Astrocyte (in vitro differentiated cells and primary cell): ENCODE data around the gene TRIP10. TPM values are rescaled to one million over a fixed set of nuclear protein-coding genes. Genes with fewer than 3 reads are reported as not detected.
A peak's percentile ranks its signal among the peaks of the same experiment; 100 is the strongest.

Experiments used
- DNase-seq: peaks from one replicate; pipeline ENCODE4 v3.0.0-alpha.2; 2010; ENCODE audit warnings: low read depth
- FAIRE-seq: peaks from 2 replicates; lab custom pipeline; 2011; peaks lifted over from hg19 to GRCh38; lab: Jason Lieb, UNC
- H2AFZ ChIP-seq: 2 replicates; pipeline ENCODE4 v1.6.0; 2012; ENCODE audit warnings: low read depth, low read length, inconsistent platforms
- H3K27ac ChIP-seq: 2 replicates; pipeline ENCODE4 v1.5.1; 2011; ENCODE audit warnings: low read depth, low read length, inconsistent platforms
- H3K27me3 ChIP-seq: 2 replicates; pipeline ENCODE4 v1.6.0; 2011; ENCODE audit warnings: low read length, inconsistent platforms; ENCODE audit not compliant: insufficient read depth
- H3K36me3 ChIP-seq: 2 replicates; pipeline ENCODE4 v1.5.1; 2011; ENCODE audit warnings: low read length, inconsistent platforms; ENCODE audit not compliant: insufficient read depth
- H3K4me1 ChIP-seq: 2 replicates; pipeline ENCODE4 v1.5.1; 2011; ENCODE audit warnings: low read length, inconsistent platforms; ENCODE audit not compliant: insufficient read depth
- H3K4me2 ChIP-seq: 2 replicates; pipeline ENCODE4 v1.6.0; 2012; ENCODE audit warnings: low read length, inconsistent platforms
- H3K4me3 ChIP-seq: 2 replicates; pipeline ENCODE4 v1.5.1; 2011; ENCODE audit warnings: low read depth, mild to moderate bottlenecking, low read length, inconsistent platforms; ENCODE audit not compliant: insufficient read depth
- H3K79me2 ChIP-seq: 2 replicates; pipeline ENCODE4 v1.6.0; 2012; ENCODE audit warnings: mild to moderate bottlenecking, low read length, inconsistent platforms; ENCODE audit not compliant: insufficient read depth
- H3K9ac ChIP-seq: 2 replicates; pipeline ENCODE4 v1.6.0; 2012; ENCODE audit warnings: mild to moderate bottlenecking, low read length, inconsistent platforms
- H3K9me3 ChIP-seq: 2 replicates; pipeline ENCODE4 v1.5.1; 2012; ENCODE audit warnings: low read depth, mild to moderate bottlenecking, low read length, inconsistent platforms; ENCODE audit not compliant: insufficient read depth
- H4K20me1 ChIP-seq: 2 replicates; pipeline ENCODE4 v1.6.0; 2012; ENCODE audit warnings: low read length, inconsistent platforms; ENCODE audit not compliant: insufficient read depth
- H3K27ac Mint-ChIP-seq: one replicate; pipeline ENCODE4 v1.8.0; 2021; ENCODE audit warnings: mild to moderate bottlenecking, mixed read lengths; ENCODE audit not compliant: unreplicated experiment
- H3K27me3 Mint-ChIP-seq: one replicate; pipeline ENCODE4 v1.8.0; 2021; ENCODE audit warnings: low read depth, mixed read lengths; ENCODE audit not compliant: unreplicated experiment
- H3K36me3 Mint-ChIP-seq: one replicate; pipeline ENCODE4 v1.8.0; 2021; ENCODE audit warnings: low read depth, mixed read lengths; ENCODE audit not compliant: unreplicated experiment
- H3K4me1 Mint-ChIP-seq: one replicate; pipeline ENCODE4 v1.8.0; 2021; ENCODE audit warnings: low read depth, mixed read lengths; ENCODE audit not compliant: unreplicated experiment
- H3K4me3 Mint-ChIP-seq: one replicate; pipeline ENCODE4 v1.8.0; 2021; ENCODE audit warnings: mild to moderate bottlenecking, moderate library complexity, mixed read lengths; ENCODE audit not compliant: unreplicated experiment
- H3K9me3 Mint-ChIP-seq: one replicate; pipeline ENCODE4 v1.8.0; 2021; ENCODE audit warnings: mild to moderate bottlenecking, mixed read lengths; ENCODE audit not compliant: unreplicated experiment
- CTCF ChIP-seq: IDR thresholded peaks from 2 replicates; pipeline ENCODE4 v1.5.1; 2011; ENCODE audit warnings: low read depth, mild to moderate bottlenecking, inconsistent platforms, low read length, moderate library complexity; ENCODE audit not compliant: insufficient read depth
- EZH2 ChIP-seq: IDR thresholded peaks from 2 replicates; pipeline ENCODE4 v1.6.1; 2012; ENCODE audit warnings: mild to moderate bottlenecking, low read length, inconsistent platforms; ENCODE audit not compliant: insufficient read depth
- total RNA-seq: library from RNA; stranded (reverse); gene quantifications from 2 replicates; pipeline ENCODE4 v1.2.1, GENCODE V29; 2021

The TRIP10 gene
- total RNA-seq, 1 donor from 2014 or later = 41.4 TPM

GRCh38 chr19:6753178-6754031 lies 13.9 kb downstream of the TRIP10 start:
- Histone ChIP-seq H4K20me1 (peaks cover 5% of the 10 kb centered on the region), H3K36me3 (peaks cover 17% of the 10 kb centered on the region), H3K9ac (no peak overlapping the region), H3K27me3 (no peaks in the 10 kb centered on the region), H3K9me3 (no peaks in the 10 kb centered on the region), H3K27ac (no peak overlapping the region), H3K4me3 (no peak overlapping the region), H3K4me1 (peaks cover 6% of the 10 kb centered on the region), H2AFZ (peak overlapping the region; percentile 67), H3K79me2 (no peaks in the 10 kb centered on the region), H3K4me2 (peak overlapping the region; percentile 87)
- Mint-ChIP-seq H3K27ac (no peak overlapping the region), H3K4me1 (peaks cover 1% of the 10 kb centered on the region), H3K27me3 (no peaks in the 10 kb centered on the region), H3K4me3 (peak overlapping the region; percentile 20), H3K9me3 (no peaks in the 10 kb centered on the region), H3K36me3 (peaks cover 8% of the 10 kb centered on the region)
- DNase-seq (peak; percentile 39), FAIRE-seq (no peak)
- TF ChIP-seq CTCF (no peak), EZH2 (no peak)

GRCh38 chr19:6754136-6754535 lies 14.7 kb downstream of the TRIP10 start:
- peaks cover 8% of the 10 kb centered on the region for H3K36me3 Mint-ChIP-seq
- no peaks in the 10 kb centered on the region for H3K9me3 Mint-ChIP-seq

More at GRCh38 chr19:6754136-6754535, 14.7 kb downstream of the TRIP10 start:
- no peak overlapping the region for H2AFZ ChIP-seq
- H3K9me3 ChIP-seq = no peaks in the 10 kb centered on the region
- H3K36me3 ChIP-seq = peaks cover 12% of the 10 kb centered on the region
- Mint-ChIP-seq H3K4me3 (no peak overlapping the region), H3K4me1 (peaks cover 1% of the 10 kb centered on the region), H3K27ac (no peak overlapping the region), H3K27me3 (no peaks in the 10 kb centered on the region)
- DNase-seq (no peak), FAIRE-seq (no peak)
- H3K4me2 ChIP-seq = no peak overlapping the region
- no peak overlapping the region for H3K4me3 ChIP-seq
- no peaks in the 10 kb centered on the region for H3K27me3 ChIP-seq
- TF ChIP-seq EZH2 = no peak
- no peak for TF ChIP-seq CTCF
- H4K20me1 ChIP-seq = peaks cover 4% of the 10 kb centered on the region
- H3K4me1 ChIP-seq = peaks cover 6% of the 10 kb centered on the region
- H3K9ac ChIP-seq = no peak overlapping the region
- no peak overlapping the region for H3K27ac ChIP-seq
- H3K79me2 ChIP-seq = no peaks in the 10 kb centered on the region
